ENCODE results near the gene ZNF778.

GRCh38 chr16:89268987-89269735, 51.7 kb downstream of the ZNF778 start:
- no peak; a peak in 1 of 4 replicates for TF ChIP-seq POLR2A (IDR thresholded peaks at IDR 0.05; ENCODE audit: insufficient read depth in 1 of 2, low read depth in 2 of 2, low read length in 2 of 2)
- TF ChIP-seq NKX3-1 (CRISPR knock-in tag; IDR thresholded peaks at IDR 0.05), result no peak
- no peak for TF ChIP-seq SMC3 (IDR thresholded peaks at IDR 0.05; ENCODE audit: low read length)
- TF ChIP-seq ZFP1 (CRISPR knock-in tag; IDR thresholded peaks at IDR 0.05), result no peak
- TF ChIP-seq PRPF4 (IDR thresholded peaks at IDR 0.05; ENCODE audit: low read depth, low read length, poor library complexity, severe bottlenecking), result no peak
- TF ChIP-seq ZBTB33 (CRISPR knock-in tag; IDR thresholded peaks at IDR 0.05), result no peak
- TF ChIP-seq NR2F1 (CRISPR knock-in tag; IDR thresholded peaks at IDR 0.05), result peak; percentile 65 to 79; a peak in 3 of 4 replicates
- no peak for TF ChIP-seq MXD1 (CRISPR knock-in tag; IDR thresholded peaks at IDR 0.05)
- TF ChIP-seq ASH2L (IDR thresholded peaks at IDR 0.05; ENCODE audit: insufficient read length, low read depth, low read length), result no peak
- TF ChIP-seq POLR2AphosphoS5 (IDR thresholded peaks at IDR 0.05; ENCODE audit: low read depth, low read length), result no peak
- TF ChIP-seq PHF8 (CRISPR knock-in tag; IDR thresholded peaks at IDR 0.05), result no peak

Measured in HepG2 (cell line).